Measurements from ENCODE around the gene HCN3.

- TF ChIP-seq CTCF (IDR thresholded peaks at IDR 0.05; ENCODE audit: extremely low read depth in 1 of 2, insufficient read depth in 1 of 2, low read depth in 1 of 2, low read length in 2 of 2) (no peak), POLR2A (IDR thresholded peaks at IDR 0.05; ENCODE audit: low read depth, low read length) (peak; percentile 56), EZH2 (IDR thresholded peaks at IDR 0.05; ENCODE audit: borderline replicate concordance, low read depth, low read length, severe bottlenecking) (no peak), GATA2 (IDR thresholded peaks at IDR 0.05; ENCODE audit: insufficient read depth, insufficient read length, low read depth, low read length) (no peak), MAX (IDR thresholded peaks at IDR 0.05; ENCODE audit: insufficient read depth, insufficient read length) (peak; percentile 96), POLR2AphosphoS5 (IDR thresholded peaks at IDR 0.05; ENCODE audit: insufficient read depth, low read depth, low read length) (peak; percentile 59), MYC (IDR thresholded peaks at IDR 0.05; ENCODE audit: low read depth, low read length) (no peak)
Observed at GRCh38 chr1:155324037-155324716, 46.9 kb downstream of the HCN3 start.
